T-helper 1 cell treated with Interleukin-12 subunit alpha and Interleukin-12 subunit beta and Interleukin-4 antibody, amounts not matched to agents 30 μg/mL and 1 μg/mL, for 36 hours (primary cell): ENCODE data around the gene IFIT1.
"Not testable (repeated sequence)": the region's sequence is repeated elsewhere in the genome, so short reads cannot be mapped to it uniquely, and the experiment has no call there.

ENCODE experiments used
- H3K27ac Mint-ChIP-seq: one replicate; pipeline ENCODE4 v1.8.0; 2021; ENCODE audit warnings: mild to moderate bottlenecking, mixed read lengths
- H3K27me3 Mint-ChIP-seq: one replicate; pipeline ENCODE4 v1.8.0; 2021; ENCODE audit warnings: low read depth, mixed read lengths
- H3K36me3 Mint-ChIP-seq: one replicate; pipeline ENCODE4 v1.8.0; 2021; ENCODE audit warnings: low read depth, mixed read lengths
- H3K4me1 Mint-ChIP-seq: one replicate; pipeline ENCODE4 v1.8.0; 2021; ENCODE audit warnings: low read depth, mixed read lengths
- H3K4me3 Mint-ChIP-seq: one replicate; pipeline ENCODE4 v1.8.0; 2021; ENCODE audit warnings: mild to moderate bottlenecking, moderate library complexity, mixed read lengths
- H3K9me3 Mint-ChIP-seq: one replicate; pipeline ENCODE4 v1.8.0; 2021; ENCODE audit warnings: mixed read lengths

The IFIT1 gene

GRCh38 chr10:89403043-89403442, 10.6 kb downstream of the IFIT1 start:
- H3K9me3 Mint-ChIP-seq = no peaks in the 10 kb centered on the region
- H3K27me3 Mint-ChIP-seq = no peaks in the 10 kb centered on the region
- H3K36me3 Mint-ChIP-seq = peaks cover 28% of the 10 kb centered on the region
- H3K27ac Mint-ChIP-seq = no peak overlapping the region
- H3K4me3 Mint-ChIP-seq = no peak overlapping the region
- no peaks in the 10 kb centered on the region for H3K4me1 Mint-ChIP-seq

- peaks cover 36% of the 10 kb centered on the region for H3K36me3 Mint-ChIP-seq
- H3K4me1 Mint-ChIP-seq = no peaks in the 10 kb centered on the region
- H3K27ac Mint-ChIP-seq = no peak overlapping the region
- H3K4me3 Mint-ChIP-seq = no peak overlapping the region
- H3K27me3 Mint-ChIP-seq = no peaks in the 10 kb centered on the region
- H3K9me3 Mint-ChIP-seq = peaks cover 4% of the 10 kb centered on the region
Observed at GRCh38 chr10:89404104-89405047, 12.0 kb downstream of the IFIT1 start.

GRCh38 chr10:89406178-89406577, 13.8 kb downstream of the IFIT1 start:
- H3K36me3 Mint-ChIP-seq = peaks cover 36% of the 10 kb centered on the region
- H3K4me1 Mint-ChIP-seq, H3K4me3 Mint-ChIP-seq, H3K27ac Mint-ChIP-seq, H3K9me3 Mint-ChIP-seq, H3K27me3 Mint-ChIP-seq: not testable (repeated sequence)

GRCh38 chr10:89407792-89408191, 15.4 kb downstream of the IFIT1 start:
- peaks cover 37% of the 10 kb centered on the region for H3K36me3 Mint-ChIP-seq
- not testable (repeated sequence) for H3K9me3 Mint-ChIP-seq, H3K27ac Mint-ChIP-seq, H3K27me3 Mint-ChIP-seq, H3K4me3 Mint-ChIP-seq
- peaks cover 11% of the 10 kb centered on the region for H3K4me1 Mint-ChIP-seq

- H3K27me3 Mint-ChIP-seq, H3K27ac Mint-ChIP-seq, H3K9me3 Mint-ChIP-seq, H3K4me3 Mint-ChIP-seq: not testable (repeated sequence)
- peaks cover 28% of the 10 kb centered on the region for H3K36me3 Mint-ChIP-seq
- H3K4me1 Mint-ChIP-seq = peaks cover 15% of the 10 kb centered on the region
Observed at GRCh38 chr10:89409282-89409681, 16.9 kb downstream of the IFIT1 start.

- not testable (repeated sequence) for H3K9me3 Mint-ChIP-seq, H3K27me3 Mint-ChIP-seq, H3K4me3 Mint-ChIP-seq, H3K27ac Mint-ChIP-seq
- H3K36me3 Mint-ChIP-seq = peaks cover 31% of the 10 kb centered on the region
- peaks cover 15% of the 10 kb centered on the region for H3K4me1 Mint-ChIP-seq
Observed at GRCh38 chr10:89410551-89410950, 18.1 kb downstream of the IFIT1 start.

GRCh38 chr10:89411135-89411534, 18.7 kb downstream of the IFIT1 start:
- H3K27me3 Mint-ChIP-seq, H3K4me3 Mint-ChIP-seq, H3K9me3 Mint-ChIP-seq, H3K27ac Mint-ChIP-seq: not testable (repeated sequence)
- H3K4me1 Mint-ChIP-seq = peaks cover 19% of the 10 kb centered on the region
- H3K36me3 Mint-ChIP-seq = peaks cover 35% of the 10 kb centered on the region

- H3K9me3 Mint-ChIP-seq, H3K27me3 Mint-ChIP-seq: not testable (repeated sequence)
- H3K36me3 Mint-ChIP-seq = peaks cover 38% of the 10 kb centered on the region
- H3K27ac Mint-ChIP-seq = peak overlapping the region; percentile 31
- H3K4me1 Mint-ChIP-seq = peaks cover 26% of the 10 kb centered on the region
- peak overlapping the region; percentile 33 for H3K4me3 Mint-ChIP-seq
Observed at GRCh38 chr10:89412276-89412675, 19.9 kb downstream of the IFIT1 start.

- Mint-ChIP-seq H3K36me3 (peaks cover 43% of the 10 kb centered on the region), H3K9me3 (peaks cover 9% of the 10 kb centered on the region), H3K4me3 (peak overlapping the region; percentile 92), H3K4me1 (peaks cover 37% of the 10 kb centered on the region), H3K27ac (peak overlapping the region; percentile 95), H3K27me3 (peaks cover 3% of the 10 kb centered on the region)
Observed at GRCh38 chr10:89413398-89413912, 21.0 kb downstream of the IFIT1 start.

GRCh38 chr10:89414146-89414878, 21.9 kb downstream of the IFIT1 start, which contains the start of gene IFIT5:
IFIT5 (plus strand) TSS chr10:89414568; CDS start chr10:89414799, 231 bp downstream.
- peaks cover 39% of the 10 kb centered on the region for H3K36me3 Mint-ChIP-seq
- H3K27ac Mint-ChIP-seq = peak within 1 kb of the TSS; percentile 95
- peaks cover 5% of the 10 kb centered on the region for H3K9me3 Mint-ChIP-seq
- H3K4me1 Mint-ChIP-seq = peaks cover 38% of the 10 kb centered on the region
- peaks cover 3% of the 10 kb centered on the region for H3K27me3 Mint-ChIP-seq
- peak within 1 kb of the TSS; percentile 92 for H3K4me3 Mint-ChIP-seq

GRCh38 chr10:89414879-89415821, 22.7 kb downstream of the IFIT1 start:
- peak overlapping the region; percentile 92 for H3K4me3 Mint-ChIP-seq
- H3K4me1 Mint-ChIP-seq = peaks cover 42% of the 10 kb centered on the region
- H3K27ac Mint-ChIP-seq = peak overlapping the region; percentile 92
- H3K36me3 Mint-ChIP-seq = peaks cover 44% of the 10 kb centered on the region
- H3K9me3 Mint-ChIP-seq = peaks cover 5% of the 10 kb centered on the region
- H3K27me3 Mint-ChIP-seq = peaks cover 3% of the 10 kb centered on the region

- H3K4me1 Mint-ChIP-seq = peaks cover 37% of the 10 kb centered on the region
Observed at GRCh38 chr10:89416465-89416864, 24.0 kb downstream of the IFIT1 start.

GRCh38 chr10:89419548-89419947, 27.1 kb downstream of the IFIT1 start:
- Mint-ChIP-seq H3K27ac (no peak overlapping the region), H3K4me1 (peaks cover 29% of the 10 kb centered on the region), H3K4me3 (no peak overlapping the region), H3K27me3 (no peaks in the 10 kb centered on the region), H3K9me3 (no peaks in the 10 kb centered on the region), H3K36me3 (peaks cover 53% of the 10 kb centered on the region)

More at GRCh38 chr10:89416465-89416864, 24.0 kb downstream of the IFIT1 start:
- no peaks in the 10 kb centered on the region for H3K27me3 Mint-ChIP-seq
- peaks cover 5% of the 10 kb centered on the region for H3K9me3 Mint-ChIP-seq
- peaks cover 50% of the 10 kb centered on the region for H3K36me3 Mint-ChIP-seq
- peak overlapping the region; percentile 13 for H3K27ac Mint-ChIP-seq
- peak overlapping the region; percentile 92 for H3K4me3 Mint-ChIP-seq

- peaks cover 28% of the 10 kb centered on the region for H3K4me1 Mint-ChIP-seq
- H3K27me3 Mint-ChIP-seq = no peaks in the 10 kb centered on the region
- peaks cover 45% of the 10 kb centered on the region for H3K36me3 Mint-ChIP-seq
- no peaks in the 10 kb centered on the region for H3K9me3 Mint-ChIP-seq
- no peak overlapping the region for H3K4me3 Mint-ChIP-seq
- no peak overlapping the region for H3K27ac Mint-ChIP-seq
Observed at GRCh38 chr10:89421018-89421476, 28.6 kb downstream of the IFIT1 start.
